Stimulated activated CD4-positive, alpha-beta T cell treated with anti-CD3 and anti-CD28 coated beads, Interleukin-1b, Interleukin-23, amount 100 ng/mL, for 24 hours (primary cell): ENCODE data around the gene PUM1.
A peak's percentile ranks its signal among the peaks of the same experiment; 100 is the strongest.
"Not testable (repeated sequence)": the region's sequence is repeated elsewhere in the genome, so short reads cannot be mapped to it uniquely, and the experiment has no call there.

ENCODE experiments used
- DNase-seq, 4 experiments: peaks; one replicate each; pipeline ENCODE4 v3.0.0-alpha.2; 2020; ENCODE audit warnings: low read depth in 4 of 4, low spot score in 1 of 4

The PUM1 gene

GRCh38 chr1:31065310-31066217 is at the start of gene PUM1:
Gene PUM1, minus strand, starts transcription at chr1:31065717. Its CDS starts 6,151 bp downstream, at chr1:31059566.
- DNase-seq, result peak; percentile 94 to 99 (median 98)

GRCh38 chr1:31112266-31112935 is 46.9 kb upstream of the PUM1 start:
- DNase-seq, result no peak

GRCh38 chr1:31111290-31111951 is 45.9 kb upstream of the PUM1 start:
- no peak for DNase-seq

GRCh38 chr1:31110846-31111245 is 45.3 kb upstream of the PUM1 start:
- DNase-seq, result no peak

- no peak for DNase-seq
Measured at GRCh38 chr1:31108861-31109260, 43.3 kb upstream of the PUM1 start.

GRCh38 chr1:31105646-31106045 is 40.1 kb upstream of the PUM1 start:
- DNase-seq, result no peak

GRCh38 chr1:31102501-31102950 is 37.0 kb upstream of the PUM1 start:
- no peak for DNase-seq

- DNase-seq, result no peak
Measured at GRCh38 chr1:31101147-31101502, 35.6 kb upstream of the PUM1 start.

GRCh38 chr1:31099293-31100032 is 33.9 kb upstream of the PUM1 start:
- DNase-seq, result no peak

GRCh38 chr1:31095985-31096384 is 30.5 kb upstream of the PUM1 start:
- DNase-seq, result no peak

- no peak for DNase-seq
Measured at GRCh38 chr1:31095298-31095981, 29.9 kb upstream of the PUM1 start.

GRCh38 chr1:31088081-31088480 is 22.6 kb upstream of the PUM1 start:
- not testable (repeated sequence) for DNase-seq

GRCh38 chr1:31084782-31085569 is 19.5 kb upstream of the PUM1 start:
- no peak for DNase-seq

- DNase-seq, result no peak
Measured at GRCh38 chr1:31082385-31082784, 16.9 kb upstream of the PUM1 start.

GRCh38 chr1:31073044-31073443 is 7.5 kb upstream of the PUM1 start:
- DNase-seq, result no peak

- DNase-seq, result no peak
Measured at GRCh38 chr1:31072304-31072746, 6.8 kb upstream of the PUM1 start.

- no peak for DNase-seq
Measured at GRCh38 chr1:31069392-31069791, 3.9 kb upstream of the PUM1 start.

- peak in 3 of 4 experiments; percentile 2 to 13 (median 3) for DNase-seq
Measured at GRCh38 chr1:31064718-31065309, 703 bp downstream of the PUM1 start.

- DNase-seq, result no peak
Measured at GRCh38 chr1:31064111-31064717, 1.3 kb downstream of the PUM1 start.
